GM21390 (cell line): ENCODE data around the gene HSF4.

Experiments
- ATAC-seq: cut with Tn5 transposase; IDR thresholded peaks from one replicate; pipeline ENCODE4 v1.9.1; 2021; ENCODE audit not compliant: unreplicated experiment

The HSF4 gene

GRCh38 chr16:67198238-67198734, 33.7 kb downstream of the HSF4 start:
- ATAC-seq: no peak

- ATAC-seq: no peak
Measured at GRCh38 chr16:67199011-67199807, 34.7 kb downstream of the HSF4 start, which contains the start of gene ELMO3. Gene ELMO3, plus strand, starts transcription at chr16:67199131. Its CDS starts 196 bp downstream, at chr16:67199327.

- ATAC-seq: no peak
Measured at GRCh38 chr16:67199808-67200198, 35.3 kb downstream of the HSF4 start.

- ATAC-seq: no peak
Measured at GRCh38 chr16:67200491-67200890, 35.9 kb downstream of the HSF4 start.

GRCh38 chr16:67201411-67202345, 37.1 kb downstream of the HSF4 start:
- ATAC-seq: no peak

GRCh38 chr16:67202426-67202825, 37.9 kb downstream of the HSF4 start:
- no peak for ATAC-seq

- ATAC-seq: no peak
Measured at GRCh38 chr16:67202956-67203493, 38.5 kb downstream of the HSF4 start.

GRCh38 chr16:67204076-67204475, 39.5 kb downstream of the HSF4 start:
- no peak for ATAC-seq

GRCh38 chr16:67206129-67206837, 41.7 kb downstream of the HSF4 start:
- ATAC-seq: no peak

- ATAC-seq: no peak
Measured at GRCh38 chr16:67206838-67207248, 42.3 kb downstream of the HSF4 start.

GRCh38 chr16:67207249-67208091, 42.9 kb downstream of the HSF4 start:
- no peak for ATAC-seq

- no peak for ATAC-seq
Measured at GRCh38 chr16:67208154-67208896, 43.8 kb downstream of the HSF4 start.

GRCh38 chr16:67209565-67209964, 45.0 kb downstream of the HSF4 start:
- ATAC-seq: no peak

- ATAC-seq: no peak
Measured at GRCh38 chr16:67210069-67210937, 45.8 kb downstream of the HSF4 start.

GRCh38 chr16:67211674-67212073, 47.1 kb downstream of the HSF4 start:
- no peak for ATAC-seq

- no peak for ATAC-seq
Measured at GRCh38 chr16:67212766-67213165, 48.2 kb downstream of the HSF4 start.

GRCh38 chr16:67213197-67214019, 48.9 kb downstream of the HSF4 start:
- no peak for ATAC-seq
